ENCODE results near the gene ROCK1.
"Not testable (repeated sequence)": the region's sequence is repeated elsewhere in the genome, so short reads cannot be mapped to it uniquely, and the experiment has no call there.

Gene ROCK1

DNA sequence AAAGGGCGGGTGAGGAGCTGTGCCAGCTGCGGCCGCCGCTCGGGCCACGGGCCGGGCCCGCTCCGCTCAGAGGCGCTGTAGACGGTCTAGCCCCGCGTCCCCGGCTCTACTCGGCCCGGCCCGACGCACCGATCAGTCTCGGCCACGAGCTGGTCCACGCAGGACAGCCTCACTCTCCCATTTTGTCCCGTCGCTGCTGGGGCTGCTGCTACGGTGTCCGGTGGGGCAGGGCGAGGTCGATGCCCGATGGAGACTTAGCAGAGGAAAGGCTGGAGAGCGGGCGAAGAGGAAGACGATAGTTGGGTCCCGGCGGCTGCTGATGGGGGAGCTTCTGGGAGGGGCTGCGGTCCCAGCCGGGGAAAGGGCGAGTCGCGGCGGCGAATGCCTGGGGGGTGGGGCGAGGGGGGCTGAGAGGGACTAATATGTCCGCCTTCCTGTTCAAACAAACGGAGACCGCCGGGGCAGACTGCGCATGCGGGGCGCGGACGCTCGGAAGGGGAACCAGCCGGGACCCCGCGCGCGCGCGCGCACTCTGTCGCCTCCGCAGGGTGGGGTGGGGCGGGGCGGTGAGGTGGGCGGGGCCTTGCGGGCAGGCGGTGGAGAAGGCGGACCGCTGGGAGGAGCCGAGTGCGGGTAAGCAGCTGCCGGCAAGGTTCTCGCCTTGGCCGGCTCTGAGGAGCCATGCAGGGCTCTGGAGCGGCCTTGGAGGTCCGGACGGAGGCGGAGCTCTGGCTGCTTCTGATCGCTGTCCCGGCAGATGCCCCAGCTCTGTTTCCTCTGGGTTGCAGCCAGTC lies at the start of gene ROCK1:
Gene ROCK1, minus strand, starts transcription at position 468 of the 794 bp plus-strand sequence. CDS start 903 bp downstream, outside the sequence.
- DNase-seq, result peak; percentile 99

DNA sequence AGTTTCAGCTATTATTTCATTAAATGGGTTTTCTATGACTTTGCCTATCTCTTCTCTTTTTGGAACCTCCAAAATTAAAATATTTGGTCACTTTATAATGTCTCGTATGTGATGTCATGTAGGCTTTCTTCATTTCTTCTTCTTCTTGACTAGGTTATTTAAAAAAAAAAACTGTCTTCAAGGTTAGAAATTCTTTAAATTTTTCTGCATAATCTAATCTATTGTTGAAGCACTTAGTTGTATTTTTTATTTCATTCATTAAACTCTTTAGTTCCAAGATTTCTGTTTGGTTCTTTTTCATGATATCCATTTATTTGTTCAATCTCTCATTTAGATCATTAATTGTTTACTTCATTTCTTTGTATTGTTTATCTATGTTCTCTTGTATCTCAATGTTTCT lies 43.8 kb upstream of the ROCK1 start:
- no peak for DNase-seq

DNA sequence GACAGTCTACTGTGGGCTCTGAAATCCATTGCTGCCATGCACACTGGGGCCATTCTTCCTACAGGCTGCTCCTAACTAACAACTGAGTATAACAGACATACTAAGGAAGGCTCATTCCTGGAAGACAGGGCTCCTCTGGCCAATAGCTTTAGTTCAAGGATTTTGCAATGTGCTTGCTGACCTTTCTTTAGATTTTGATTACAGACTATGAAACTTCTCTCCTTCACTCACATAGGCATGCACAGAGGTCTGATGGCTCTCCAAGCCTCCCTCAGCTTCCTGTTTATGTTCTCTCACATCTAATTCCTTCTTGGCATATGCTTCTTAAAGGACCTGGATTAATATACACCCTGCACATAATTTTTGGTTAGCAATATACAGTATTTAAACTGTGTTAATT lies 34.4 kb upstream of the ROCK1 start:
- no peak for DNase-seq

DNA sequence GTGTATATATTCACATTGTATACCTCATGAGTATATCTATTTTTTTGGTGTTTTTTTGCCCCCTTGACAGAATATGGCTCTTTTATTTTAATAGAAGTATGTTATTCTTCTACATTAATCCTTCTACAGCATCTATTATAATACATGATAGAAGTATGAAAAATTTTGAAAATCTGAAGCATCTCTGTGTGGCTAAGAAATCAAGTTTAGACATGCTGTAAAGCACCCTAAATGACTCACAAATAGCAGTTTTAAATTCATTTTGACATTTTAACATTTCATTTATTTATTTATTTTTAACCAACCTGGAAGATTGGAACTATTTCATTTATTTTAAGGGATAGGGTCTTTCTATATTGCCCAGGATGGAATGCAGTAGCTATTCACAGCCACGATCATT lies 33.8 kb upstream of the ROCK1 start:
- no peak for DNase-seq

DNA sequence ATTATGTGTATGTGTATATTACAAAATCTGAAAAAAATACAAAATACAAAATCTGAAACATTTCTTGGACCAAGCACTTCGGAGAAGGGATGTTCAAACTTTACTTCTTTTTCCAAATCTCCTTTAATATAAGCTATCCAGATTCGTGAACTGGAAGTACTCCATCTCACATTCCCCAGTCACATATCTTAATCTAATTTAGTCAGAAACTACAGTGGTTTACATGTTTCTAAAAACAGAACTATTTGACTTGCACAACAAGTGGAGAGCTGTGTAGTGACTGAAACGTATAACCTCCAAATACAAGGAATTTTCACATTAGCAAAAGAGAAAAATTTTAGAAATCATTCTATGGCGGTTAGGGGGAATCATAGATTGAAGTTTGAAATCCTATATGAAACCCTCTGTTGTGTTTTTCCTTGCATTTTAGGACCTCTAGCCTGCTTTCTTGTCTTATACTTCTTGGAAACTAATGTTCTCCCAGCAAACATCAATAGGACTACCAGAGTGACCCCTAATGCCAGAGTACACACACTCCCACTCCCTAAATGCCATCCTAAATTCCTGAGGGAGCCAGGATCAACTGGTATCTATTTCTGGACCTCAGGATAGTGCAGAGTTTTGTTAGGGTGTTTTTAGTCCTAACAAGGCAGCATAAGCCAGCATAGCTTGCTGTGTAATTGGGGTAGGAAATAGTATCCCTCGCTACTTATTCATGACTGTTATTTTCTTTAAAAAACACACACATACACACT lies 30.2 kb upstream of the ROCK1 start:
- DNase-seq, result no peak

DNA sequence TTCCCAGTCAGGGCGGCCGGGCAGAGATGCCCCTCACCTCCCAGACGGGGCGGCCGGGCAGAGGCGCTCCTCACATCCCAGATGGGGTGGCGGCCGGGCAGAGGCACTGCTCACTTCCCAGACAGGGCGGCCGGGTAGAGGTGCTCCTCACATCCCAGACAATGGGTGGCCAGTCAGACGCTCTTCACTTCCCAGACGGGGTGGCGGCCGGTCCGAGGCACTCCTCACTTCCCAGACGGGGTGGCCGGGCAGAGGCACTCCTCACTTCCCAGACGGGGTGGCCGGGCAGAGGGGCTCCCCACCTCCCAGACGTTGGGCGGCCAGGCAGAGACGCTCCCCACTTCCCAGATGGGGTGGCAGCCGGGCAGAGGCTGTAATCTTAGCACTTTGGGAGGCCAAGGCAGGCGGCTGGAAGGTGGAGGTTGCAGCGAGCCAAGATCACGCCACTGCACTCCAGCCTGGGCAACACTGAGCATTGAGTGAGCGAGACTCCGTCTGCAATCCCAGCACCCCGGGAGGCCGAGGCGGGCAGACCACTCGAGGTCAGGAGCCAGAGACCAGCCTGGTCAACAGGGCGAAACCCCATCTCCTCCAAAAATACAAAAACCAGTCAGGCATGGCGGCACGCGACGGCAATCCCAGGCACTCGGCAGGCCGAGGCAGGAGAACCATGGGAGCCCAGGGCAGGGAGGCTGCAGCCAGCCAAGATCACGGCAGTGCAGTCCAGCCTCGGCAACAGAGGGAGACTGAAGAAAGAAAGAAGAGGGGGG lies 26.3 kb upstream of the ROCK1 start:
- not testable (repeated sequence) for DNase-seq

DNA sequence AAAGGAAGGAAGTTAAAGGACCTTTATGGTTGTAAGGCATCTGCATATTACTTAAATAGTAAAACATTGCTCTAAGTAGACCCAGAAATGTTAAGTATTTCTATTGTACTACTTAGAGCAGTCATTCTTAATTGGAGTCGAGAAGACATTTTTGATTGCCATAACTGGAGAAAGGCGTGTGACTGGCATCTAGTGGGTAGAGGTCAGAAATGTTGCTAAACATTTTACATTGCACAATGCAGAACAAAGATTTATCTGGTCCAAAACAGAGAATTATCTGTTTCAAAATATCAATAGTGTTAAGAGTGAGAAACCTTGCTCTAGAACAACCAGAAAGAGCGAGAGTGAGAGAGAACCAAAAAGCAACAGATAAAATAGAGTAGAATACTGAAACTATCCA lies 23.3 kb upstream of the ROCK1 start:
- no peak for DNase-seq

DNA sequence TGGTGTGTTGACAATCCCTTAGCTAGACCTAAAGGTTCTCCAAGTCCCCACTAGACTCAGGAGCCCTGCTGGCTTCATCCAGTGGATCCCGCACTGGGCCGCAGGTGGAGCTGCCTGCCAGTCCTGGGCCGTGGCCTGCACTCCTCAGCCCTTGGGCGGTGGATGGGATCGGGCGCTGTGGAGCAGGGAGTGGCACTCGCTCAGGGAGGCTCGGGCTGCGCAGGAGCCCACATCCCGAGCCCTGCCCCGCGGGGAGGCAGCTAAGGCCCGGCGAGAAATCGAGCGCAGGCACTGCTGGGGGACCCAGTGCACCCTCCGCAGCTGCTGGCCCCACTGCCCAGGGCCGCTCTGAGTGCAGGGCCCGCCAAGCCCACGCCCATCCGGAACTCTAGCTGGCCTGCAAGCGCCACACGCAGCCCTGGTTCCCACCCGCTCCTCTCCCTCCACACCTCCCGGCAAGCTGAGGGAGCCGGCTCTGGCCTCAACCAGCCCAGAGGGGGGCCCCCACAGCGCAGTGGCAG lies 20.8 kb upstream of the ROCK1 start:
- DNase-seq, result no peak

DNA sequence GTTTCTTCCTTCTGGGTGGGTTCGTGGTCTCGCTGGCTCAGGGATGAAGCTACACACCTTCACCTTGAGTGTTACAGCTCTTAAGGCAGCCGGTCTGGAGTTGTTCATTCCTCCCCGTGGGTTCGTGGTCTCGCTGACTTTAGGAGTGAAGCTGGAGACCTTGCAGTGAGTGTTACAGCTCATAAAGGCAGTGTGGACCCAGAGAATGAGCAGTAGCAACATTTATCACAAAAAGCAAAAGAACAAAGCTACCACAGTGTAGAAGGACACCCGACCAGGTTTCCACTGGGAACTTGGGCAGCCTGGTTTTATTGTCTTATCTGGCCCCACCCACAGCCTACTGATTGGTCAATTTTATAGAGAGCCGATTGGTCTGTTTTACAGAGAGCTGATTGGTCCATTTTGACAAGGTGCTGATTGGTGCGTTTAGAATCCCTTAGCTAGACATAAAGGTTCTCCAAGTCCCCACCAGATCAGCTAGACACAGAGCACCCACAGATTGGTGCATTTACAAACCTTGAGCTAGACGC lies 20.1 kb upstream of the ROCK1 start:
- no peak for DNase-seq

DNA sequence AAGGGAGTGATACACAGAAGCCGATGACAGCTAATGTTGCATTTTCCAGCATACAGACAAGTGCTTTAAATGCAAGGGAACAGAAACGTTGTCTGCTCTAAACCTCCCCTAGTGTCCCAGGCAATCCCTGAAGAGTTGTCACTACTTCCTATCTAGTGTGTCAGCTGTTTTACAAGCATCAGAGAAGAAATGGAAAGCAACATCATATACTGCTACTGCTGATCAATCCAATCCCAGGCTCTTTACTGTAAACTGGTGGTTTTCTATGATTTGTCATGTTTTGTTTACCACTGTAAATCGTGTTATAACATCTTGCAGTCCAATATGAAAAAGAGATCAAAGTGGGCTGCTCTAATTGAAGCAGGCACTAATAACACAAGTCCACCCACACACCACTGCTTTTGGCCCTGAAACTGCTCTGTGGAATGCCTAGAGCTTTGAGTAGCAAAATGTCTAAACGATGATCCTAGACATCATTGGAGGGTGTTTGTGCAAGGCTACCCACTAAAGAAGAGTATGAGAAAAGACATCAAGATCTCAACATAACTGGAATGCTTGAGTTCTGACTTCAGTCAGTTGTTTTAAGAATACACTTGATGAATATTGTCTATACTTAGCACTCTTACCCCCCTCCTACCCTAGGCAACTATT lies 18.1 kb upstream of the ROCK1 start:
- DNase-seq, result no peak

DNA sequence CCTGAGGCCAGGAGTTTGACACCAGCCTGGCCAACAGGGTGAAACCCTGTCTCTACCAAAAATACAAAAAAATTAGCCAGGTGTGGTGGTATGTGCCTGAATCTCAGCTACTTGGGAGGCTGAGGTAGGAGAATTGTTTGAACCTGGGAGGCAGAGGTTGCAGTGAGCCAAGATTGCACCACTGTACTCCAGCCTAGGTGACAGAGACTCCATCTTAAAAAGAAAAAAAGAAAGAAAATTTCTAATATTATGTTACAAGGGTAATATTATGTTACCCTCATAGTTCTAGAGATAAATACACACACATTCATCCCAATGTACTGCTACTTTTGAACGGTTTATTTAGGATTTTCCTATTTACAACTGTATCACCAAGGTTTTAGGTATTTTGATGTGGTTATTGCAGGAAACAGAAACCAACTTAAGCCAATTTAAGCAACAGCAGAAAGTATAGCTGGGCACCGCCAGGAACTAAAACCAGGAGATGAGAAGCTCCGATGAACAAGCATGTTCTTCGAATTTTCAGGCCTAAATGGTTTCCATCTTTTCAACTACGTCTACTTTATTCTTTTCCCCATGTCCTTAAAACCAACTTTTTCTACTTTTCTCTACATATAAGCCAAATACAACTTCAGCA lies 11.8 kb upstream of the ROCK1 start:
- DNase-seq, result no peak

DNA sequence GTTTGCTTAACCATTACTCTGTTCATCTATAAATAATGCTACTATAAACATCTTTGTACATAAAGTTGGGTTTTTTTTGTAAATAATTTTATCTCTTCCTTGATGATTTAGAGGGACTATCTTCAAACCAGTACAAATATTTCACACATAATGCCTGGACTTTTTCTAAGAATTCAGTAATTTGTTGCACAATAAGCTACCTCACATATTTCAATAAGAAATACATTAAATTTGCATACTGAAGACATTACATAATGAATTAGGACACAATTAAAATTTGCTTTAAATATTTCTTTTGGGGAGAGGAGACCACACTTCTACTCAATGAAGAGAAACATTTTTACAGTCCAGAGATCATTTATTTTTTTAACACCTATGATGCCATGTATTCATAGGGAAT lies 7.2 kb upstream of the ROCK1 start:
- DNase-seq, result no peak

DNA sequence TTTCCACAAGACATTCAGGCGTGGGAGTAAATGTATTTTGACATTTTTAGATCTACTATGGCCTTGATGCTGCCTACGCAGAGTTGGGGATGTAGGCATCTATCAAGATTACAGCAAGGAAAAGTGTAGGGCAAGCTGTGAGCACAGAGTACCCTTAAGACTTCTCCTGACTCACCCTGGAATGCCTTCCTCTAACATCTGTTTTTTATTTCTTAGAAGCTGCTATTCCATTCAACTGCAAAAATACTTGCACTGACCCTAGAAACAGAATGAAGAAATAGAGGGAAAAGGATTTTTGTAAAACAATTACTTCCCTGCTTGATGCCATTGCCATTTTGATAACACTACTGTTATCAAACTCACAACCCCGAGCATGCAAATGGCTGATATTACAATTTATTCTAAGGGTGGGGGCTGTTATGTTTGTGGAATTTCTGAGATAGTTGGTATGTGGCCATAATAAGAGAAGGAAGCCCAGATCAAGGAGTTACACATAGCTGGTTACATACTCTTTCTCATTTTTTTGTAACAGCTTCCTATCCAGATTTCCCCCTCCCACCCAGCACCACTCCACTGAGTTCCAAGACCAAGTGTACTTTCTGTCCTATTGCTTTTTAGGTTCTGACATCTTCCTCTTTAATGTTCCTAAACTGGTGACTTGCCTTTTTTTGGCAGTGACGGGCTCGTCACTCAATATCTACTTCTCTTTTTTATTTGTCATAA lies 6.0 kb upstream of the ROCK1 start:
- DNase-seq, result no peak

DNA sequence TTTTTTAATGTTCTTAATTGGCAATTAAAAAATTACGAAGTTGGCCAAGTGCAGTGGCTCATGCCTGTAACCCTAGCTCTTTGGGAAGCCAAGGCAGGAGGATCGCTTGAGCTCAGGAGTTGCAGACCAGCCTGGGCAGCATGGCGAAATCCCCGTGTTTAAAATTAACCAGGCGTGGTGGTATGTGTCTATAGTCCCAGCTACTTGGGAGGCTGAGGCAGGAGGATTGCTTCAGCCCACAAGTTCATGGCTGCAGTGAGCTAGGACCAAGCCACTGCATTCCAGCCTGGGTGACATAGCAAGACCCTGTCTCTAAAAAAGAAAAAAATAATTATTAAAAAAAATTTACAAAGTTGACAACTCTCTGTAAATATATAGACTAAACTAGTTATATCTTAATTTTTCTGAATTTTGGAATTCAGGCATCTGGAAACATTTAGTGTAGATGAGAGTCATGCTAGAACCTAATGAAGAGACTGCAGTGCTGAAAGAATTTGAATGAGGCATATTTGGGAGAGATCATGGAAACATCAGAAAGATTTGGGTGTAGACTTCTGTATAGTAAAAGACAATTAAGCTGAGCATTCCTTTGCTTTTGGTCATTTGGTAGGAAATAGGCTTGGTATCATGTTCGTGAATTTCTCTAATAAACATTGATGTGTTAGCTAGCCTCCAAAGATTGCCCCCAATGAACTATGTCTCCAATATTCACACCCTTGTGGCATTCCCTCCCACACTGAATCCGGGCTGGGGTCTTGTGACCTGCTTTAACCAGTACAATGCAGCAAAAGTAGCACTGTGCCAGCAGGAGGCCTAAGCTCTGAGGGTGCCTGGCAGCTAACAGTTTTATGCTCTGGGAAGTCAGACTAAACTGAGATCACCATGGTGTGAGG lies 4.2 kb upstream of the ROCK1 start:
- DNase-seq, result no peak

DNA sequence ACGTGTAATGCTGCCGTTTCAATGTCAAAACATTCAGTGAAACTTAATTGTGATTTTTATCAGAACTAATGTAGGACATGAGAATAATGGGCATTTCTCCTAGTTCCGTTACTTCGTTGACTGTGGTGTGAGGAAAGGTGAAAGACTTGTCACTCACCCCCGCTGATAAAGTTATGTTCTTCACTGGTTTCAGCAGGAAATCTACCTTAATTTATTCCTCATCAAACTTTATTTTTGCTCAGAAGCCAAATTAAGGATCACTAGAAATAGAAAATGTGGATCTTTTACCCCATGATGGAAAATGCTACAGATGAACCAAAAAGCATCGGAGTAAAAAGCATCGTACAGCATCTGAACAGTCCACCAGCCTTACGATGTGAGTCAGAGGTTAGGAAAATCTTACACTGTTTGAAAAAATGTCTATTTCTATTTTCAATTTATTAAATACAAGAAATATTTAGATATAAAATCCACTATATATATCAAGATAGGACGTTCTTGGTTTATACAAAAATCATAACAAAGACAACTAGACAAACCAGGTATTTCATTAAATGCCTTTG lies 1.0 kb upstream of the ROCK1 start:
- no peak for DNase-seq

DNA sequence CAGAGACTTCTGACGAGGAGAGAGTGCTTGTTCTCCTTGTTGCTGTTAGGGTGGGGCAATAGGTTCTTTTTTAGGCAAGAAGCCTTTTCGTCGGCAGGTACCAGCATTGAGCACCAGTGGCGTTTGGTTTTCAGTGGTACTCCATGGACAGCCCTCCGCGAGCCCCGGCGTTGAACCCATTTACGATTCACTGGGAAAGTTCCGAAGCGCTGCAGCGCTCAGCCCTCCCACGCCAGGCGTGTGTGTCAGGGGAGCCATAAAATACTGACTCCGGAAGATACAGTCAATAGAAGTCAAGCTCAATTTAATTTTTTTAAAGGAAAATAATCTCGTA lies 494 bp upstream of the ROCK1 start:
- peak; percentile 39 for DNase-seq

DNA sequence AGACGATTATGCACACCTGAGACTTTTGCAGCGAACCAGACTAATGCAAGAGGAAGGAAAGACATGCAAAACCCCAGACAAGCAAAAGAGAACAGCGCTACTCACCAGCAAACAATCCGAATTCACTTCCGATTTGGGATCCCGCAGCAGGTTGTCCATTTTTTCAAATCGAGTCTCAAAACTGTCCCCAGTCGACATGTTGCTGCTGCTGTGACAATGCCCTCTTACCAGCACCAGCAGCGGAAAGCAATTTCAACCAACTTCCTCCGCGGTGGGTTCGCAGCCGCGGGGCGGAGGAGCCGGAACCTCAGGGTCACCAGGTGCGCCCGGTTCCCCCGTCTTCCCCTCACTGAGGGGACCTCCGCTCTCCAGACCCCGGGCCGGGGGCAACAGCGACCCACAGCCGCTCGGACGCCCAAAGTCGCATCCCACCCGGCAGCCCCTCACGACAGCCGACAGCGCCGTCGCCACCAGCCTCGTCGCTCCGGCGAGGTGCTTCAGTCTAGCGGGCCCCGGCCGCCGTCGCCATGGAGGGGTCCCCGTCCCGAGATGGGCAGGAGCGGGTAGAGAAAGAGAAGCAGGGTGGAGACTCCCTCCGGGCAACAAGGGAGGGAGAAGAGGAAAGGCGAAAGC lies 784 bp downstream of the ROCK1 start:
- DNase-seq, result peak; percentile 52

DNA sequence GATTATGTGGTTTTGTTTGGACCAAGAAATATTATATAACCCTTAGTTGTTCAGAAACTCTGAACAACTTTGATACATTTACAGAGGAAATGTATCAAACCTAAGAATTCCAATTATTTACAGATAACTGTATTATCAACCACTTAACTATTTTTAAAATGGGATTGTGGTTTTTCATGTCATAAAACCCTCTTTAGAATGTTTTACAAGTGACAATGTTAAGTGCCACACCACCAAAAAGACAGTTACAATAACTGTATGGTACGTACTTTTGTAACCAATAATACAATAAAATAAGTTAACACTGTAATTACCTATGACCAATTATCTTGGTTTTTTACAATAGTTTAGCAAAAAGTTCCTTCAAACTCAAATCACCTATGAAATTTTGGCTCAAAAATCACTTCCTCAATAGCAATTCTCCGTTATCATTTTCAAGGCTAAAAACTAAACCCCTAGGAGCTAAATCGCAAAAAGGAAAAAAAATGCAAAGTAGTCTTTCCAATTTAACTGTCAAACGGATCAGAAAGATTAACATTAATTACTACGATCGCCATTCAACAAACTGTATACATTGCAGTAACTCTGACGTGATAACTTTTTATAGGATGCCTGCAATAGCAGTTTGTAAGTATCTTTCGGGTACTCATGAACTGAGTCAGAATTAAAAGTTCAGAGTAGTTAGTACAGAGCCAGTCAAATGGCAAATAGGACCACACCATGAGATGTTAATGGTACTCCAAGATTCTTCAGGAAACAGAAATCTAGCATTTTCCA lies 1.5 kb downstream of the ROCK1 start:
- no peak for DNase-seq

DNA sequence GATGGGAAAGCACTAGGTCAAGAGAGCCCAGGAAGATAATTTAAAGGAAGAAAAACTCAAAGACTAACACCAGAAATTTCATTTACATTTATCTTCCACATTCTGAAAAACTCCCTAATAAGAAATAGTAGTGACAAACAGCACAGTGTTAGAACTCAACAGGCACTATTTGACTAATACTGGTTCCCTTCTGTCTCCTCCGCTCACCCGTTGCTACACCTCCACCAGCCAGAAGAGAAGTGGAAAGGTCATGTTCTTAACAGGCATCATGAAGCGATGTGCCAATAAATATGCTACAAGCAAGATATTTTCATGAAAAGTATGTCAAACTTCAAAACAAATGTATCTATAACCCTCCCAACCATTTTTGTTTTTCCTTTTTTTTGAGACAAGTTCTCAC lies 5.7 kb downstream of the ROCK1 start:
- no peak for DNase-seq

Measured in stimulated activated CD4-positive, alpha-beta T cell treated with anti-CD3 and anti-CD28 coated beads, Interleukin-12 subunit alpha, Interleukin-12 subunit beta, amount 100 ng/mL, for 4 hours (primary cell).